Amniotic epithelial cell (primary cell): Measurements from ENCODE around the gene MTMR11.
"Not testable (repeated sequence)": the region's sequence is repeated elsewhere in the genome, so short reads cannot be mapped to it uniquely, and the experiment has no call there.

ENCODE experiments used
- DNase-seq: peaks from one replicate; pipeline ENCODE4 v3.0.0-alpha.2; 2010; ENCODE audit warnings: low read depth

MTMR11 gene, protein sequence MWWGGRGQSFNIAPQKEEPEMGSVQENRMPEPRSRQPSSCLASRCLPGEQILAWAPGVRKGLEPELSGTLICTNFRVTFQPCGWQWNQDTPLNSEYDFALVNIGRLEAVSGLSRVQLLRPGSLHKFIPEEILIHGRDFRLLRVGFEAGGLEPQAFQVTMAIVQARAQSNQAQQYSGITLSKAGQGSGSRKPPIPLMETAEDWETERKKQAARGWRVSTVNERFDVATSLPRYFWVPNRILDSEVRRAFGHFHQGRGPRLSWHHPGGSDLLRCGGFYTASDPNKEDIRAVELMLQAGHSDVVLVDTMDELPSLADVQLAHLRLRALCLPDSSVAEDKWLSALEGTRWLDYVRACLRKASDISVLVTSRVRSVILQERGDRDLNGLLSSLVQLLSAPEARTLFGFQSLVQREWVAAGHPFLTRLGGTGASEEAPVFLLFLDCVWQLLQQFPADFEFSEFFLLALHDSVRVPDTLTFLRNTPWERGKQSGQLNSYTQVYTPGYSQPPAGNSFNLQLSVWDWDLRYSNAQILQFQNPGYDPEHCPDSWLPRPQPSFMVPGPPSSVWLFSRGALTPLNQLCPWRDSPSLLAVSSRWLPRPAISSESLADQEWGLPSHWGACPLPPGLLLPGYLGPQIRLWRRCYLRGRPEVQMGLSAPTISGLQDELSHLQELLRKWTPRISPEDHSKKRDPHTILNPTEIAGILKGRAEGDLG

DNA sequence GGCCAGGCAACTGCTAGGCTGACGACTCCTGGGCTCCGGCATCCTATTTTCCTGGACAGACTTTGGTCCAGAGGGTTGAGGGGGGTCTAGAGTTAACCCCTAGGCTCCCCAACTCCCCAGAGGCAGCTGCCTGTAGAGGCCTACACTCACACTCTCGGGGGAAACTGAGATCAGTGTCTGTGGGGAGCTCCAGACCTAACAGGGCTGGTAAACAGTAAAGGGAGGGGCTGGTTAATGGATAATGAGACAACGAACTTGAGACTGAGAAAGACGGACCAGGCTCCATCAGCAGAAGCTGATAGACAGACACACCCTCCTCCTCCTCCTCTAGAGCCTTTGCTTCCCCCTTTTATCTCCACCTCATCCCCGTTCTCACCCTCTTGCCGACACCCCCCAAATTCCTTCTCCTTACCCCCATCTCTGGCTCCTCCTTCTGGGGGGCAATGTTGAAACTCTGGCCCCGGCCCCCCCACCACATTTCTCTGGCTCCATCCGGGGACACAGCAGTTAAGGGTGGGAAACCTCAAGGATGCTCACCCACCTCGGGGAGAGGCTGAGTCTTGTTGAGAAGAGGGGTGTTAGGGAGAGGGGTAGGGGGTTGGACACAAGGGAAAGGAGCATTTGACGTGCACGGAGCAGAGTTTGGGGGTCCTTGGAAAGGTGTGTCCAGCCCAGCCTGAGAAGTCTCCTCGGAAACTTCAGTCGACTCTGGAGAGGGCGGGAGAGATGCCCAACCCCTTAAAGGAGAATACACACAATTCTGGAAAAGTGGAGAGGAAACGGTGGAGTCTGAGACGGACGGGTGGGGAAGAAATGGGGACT lies at the start of gene MTMR11:
TSS of gene MTMR11 (minus strand) at position 710 of the 822 bp plus-strand sequence. CDS start at position 478, 232 bp downstream.
- DNase-seq: peak; percentile 32

- no peak for DNase-seq
Measured at GRCh38 chr1:149979972-149980540, 43.4 kb upstream of the MTMR11 start.

GRCh38 chr1:149979245-149979971 lies 42.7 kb upstream of the MTMR11 start:
- DNase-seq: no peak

DNA sequence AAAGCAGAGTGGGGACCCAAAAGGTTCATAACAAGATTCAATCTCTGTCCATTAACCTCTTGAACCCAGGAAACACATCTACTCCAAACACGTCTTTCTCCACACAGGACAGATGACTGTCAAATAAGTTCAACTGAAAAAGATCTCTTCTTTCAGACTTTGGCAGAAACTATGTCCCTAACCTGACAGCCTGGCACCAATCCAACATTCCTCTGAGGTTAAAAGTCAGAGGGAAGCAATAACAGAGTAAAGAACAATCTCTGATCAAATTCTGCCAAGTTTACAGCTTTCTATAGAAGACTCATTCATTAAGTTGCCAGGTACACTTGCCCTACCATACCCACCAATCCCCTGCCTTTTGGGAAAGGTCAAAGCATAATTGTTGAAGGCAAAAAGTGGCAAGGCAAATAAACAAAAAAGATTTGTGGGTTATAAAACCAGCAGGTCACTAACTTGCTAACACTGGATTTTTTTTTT lies 41.9 kb upstream of the MTMR11 start:
- DNase-seq: no peak

DNA sequence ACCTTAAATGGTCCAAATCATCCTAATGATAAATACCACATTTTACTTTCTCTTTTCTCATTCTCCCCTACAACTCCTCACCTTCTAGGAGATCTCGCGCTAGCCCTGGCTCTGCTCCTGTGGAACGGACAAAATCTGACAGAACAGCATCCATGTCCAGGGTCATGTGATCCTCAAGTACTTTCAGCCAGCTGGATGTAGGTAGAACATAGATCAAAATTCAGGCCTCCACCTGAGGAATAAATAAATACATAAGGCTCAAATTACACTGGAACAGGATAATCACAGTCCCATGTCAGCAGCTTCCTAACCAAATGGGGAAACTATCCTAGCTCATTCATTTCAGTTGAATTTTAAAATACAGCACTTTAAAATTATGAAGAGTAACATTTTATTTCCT lies 40.7 kb upstream of the MTMR11 start:
- DNase-seq: no peak

- DNase-seq: no peak
Measured at GRCh38 chr1:149972547-149972946, 35.9 kb upstream of the MTMR11 start.

DNA sequence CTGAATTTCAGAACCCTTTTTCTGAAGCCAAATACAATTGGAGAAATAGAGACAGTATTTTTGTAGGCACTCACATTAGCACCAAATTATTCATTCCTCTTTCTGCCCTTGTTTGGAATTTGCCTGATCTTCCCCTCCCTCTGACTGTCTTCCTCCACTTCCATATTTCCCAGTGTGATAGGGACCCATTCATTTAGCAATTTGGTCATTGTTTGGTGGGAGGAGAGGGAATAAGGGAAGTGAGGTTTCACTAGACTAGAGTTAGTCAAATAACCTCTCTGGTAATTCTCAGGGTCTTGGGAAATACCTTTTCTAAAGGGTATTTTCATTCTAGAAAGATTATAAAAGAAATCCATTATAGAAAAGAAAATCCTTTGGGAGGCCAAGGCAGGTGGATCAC lies 31.0 kb upstream of the MTMR11 start:
- no peak for DNase-seq

DNA sequence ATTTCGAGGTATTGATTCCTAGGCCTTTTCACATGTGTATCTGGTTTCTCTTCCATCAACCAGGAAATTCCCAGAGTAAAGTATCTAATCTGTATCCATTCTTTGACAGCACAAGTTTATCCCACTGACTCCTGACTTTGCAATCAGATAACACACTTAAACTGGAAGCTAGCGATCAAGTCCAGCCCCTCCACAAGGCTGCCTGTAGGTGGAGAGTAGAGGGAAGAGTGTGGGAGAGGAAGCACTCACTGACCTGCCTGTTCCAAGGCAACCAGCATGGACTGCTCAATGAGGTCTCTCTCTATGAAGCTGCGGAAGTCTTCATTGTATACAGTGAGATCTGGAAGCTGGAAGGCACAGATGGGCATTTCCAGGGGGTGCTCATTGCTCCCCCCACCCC lies 30.4 kb upstream of the MTMR11 start:
- DNase-seq: no peak

DNA sequence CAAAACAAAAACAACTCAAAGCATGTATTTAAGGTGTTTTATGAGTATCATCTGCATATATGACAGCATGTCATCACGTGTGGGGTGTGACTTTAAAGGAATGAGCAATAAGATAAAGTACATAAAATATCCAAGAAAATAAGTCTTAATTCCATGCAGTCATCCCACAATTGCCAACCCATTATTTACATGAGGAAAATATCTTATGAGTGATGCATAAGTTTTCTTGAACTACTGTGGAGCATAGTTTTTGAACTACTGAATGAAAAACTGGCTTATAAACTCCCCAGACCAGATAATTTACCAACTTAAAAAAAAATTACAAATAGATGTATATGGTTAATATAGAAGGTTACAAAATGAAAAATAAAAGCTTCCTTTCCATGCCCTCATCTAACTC lies 29.7 kb upstream of the MTMR11 start:
- peak; percentile 40 for DNase-seq

GRCh38 chr1:149965440-149965839 lies 28.8 kb upstream of the MTMR11 start:
- DNase-seq: no peak

DNA sequence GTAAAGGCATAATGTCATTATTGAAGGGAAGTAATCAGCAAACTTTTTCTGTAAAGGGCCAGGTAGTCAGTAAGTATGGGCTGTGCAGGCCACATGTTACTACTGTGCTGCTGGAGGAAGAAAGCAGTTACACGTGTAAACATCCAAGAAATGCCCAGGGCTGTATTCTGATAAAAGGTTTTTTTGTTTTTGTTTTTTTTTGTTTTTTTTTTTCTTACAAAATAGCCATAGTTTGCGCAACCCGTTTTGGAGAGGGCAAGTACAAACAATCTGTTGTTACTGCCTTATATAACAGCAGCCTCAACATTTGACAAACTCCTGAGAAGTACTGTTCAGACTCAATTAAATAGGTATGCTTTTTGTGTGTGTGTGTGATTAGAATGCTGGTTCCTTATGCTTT lies 26.7 kb upstream of the MTMR11 start:
- peak; percentile 25 for DNase-seq

- no peak for DNase-seq
Measured at GRCh38 chr1:149962736-149963135, 26.1 kb upstream of the MTMR11 start.

- peak; percentile 79 for DNase-seq
Measured at GRCh38 chr1:149962039-149962647, 25.5 kb upstream of the MTMR11 start.

- DNase-seq: not testable (repeated sequence)
Measured at GRCh38 chr1:149957548-149957947, 20.9 kb upstream of the MTMR11 start.

- no peak for DNase-seq
Measured at GRCh38 chr1:149949911-149950310, 13.2 kb upstream of the MTMR11 start.

GRCh38 chr1:149945206-149945605 lies 8.5 kb upstream of the MTMR11 start:
- DNase-seq: no peak

- no peak for DNase-seq
Measured at GRCh38 chr1:149942885-149943284, 6.2 kb upstream of the MTMR11 start.

GRCh38 chr1:149942207-149942606 lies 5.5 kb upstream of the MTMR11 start:
- DNase-seq: peak; percentile 65

DNA sequence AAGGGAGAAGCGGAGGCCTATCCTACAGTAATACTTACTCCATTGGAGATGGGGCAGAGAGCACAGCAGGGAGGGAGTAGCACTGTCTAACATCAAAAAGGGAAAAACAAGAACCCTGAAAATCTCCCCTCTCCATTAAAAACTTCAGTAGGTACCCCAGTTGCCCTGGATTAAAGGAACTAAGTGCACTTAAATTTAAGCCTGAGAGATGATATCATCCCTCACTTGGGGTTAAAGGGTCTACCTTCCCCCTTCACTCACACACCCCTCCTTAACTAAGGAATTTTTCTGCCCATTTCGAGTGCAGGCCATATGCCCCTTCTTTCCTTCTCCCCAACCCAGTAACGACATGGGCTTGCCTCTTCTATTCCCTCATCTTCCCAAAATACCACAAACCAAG lies 3.7 kb upstream of the MTMR11 start:
- DNase-seq: no peak

DNA sequence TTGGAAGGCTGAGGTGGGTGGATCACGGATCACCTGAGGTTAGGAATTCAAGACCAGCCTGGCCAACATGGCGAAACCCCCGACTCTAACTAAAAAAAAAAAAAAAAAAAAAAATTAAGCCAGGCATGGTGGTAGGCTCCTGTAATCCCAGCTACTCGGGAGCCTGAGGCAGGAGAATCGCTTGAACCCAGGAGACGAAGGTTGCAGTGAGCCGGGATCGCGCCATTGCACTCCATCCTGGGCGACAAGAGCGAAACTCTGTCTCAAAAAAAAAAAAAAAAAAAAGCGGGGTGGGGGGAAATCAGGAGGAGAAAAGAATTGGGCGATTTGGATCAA lies 2.0 kb upstream of the MTMR11 start:
- DNase-seq: not testable (repeated sequence)

GRCh38 chr1:149937759-149938158 lies 1.1 kb upstream of the MTMR11 start:
- DNase-seq: no peak
